Fibroblast of peridontal ligament (primary cell): Measurements from ENCODE around the gene ATP6V1G1.

Experiments
- DNase-seq: peaks from one replicate; pipeline ENCODE4 v3.0.0-alpha.2; 2010; ENCODE audit errors: extremely low read depth

Gene ATP6V1G1

DNA sequence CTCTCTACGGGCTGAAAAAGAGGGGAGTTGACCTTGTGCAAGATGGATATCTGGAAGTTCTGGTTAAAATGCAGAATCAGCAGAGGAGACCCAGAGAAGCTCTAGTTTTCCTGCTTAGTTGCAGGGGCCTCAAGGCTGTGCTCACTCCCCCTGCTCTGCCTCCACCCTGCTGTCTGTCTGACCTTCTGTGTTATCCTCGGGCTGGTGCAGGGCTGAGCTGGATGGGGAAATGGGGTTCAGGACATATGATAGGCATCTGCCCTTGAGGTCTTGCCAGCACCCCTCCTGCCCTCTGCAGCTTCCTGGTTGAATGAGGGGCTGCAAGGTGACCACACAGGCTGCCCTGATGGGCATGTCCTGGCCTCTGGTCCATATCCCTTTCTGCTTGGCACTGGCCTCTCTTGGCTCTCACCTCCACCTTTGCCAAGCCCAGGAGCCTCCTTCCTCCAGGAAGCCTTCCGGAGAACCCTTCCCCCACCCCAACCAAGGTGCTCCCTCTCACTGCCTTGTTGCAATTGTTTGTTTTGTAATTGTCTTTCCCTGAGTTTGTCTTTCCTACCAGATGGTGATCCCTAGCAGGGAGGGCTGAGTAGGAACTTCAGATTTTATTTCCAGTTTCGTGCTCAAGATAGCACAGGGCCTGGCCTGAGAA is 24.8 kb downstream of the ATP6V1G1 start:
- DNase-seq: no peak

DNA sequence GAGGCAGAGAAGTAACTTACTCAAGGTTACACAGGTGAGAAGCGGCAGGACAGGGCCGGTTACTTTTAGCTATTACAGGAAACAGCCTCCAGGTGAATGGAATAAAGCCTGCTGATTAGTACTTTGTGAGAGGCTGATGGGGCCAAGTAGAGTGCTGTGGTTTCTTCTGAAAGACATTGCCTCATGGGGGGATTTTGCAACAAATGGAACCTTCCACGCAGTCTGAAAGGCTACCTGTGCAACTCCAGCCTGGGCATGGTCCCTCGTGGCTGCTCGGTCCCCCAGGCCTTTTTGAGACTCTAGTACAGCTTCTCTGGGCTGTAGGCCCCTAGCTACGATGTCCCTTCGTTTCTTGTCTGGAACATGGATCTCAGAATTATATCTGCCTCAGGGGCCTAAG is 25.5 kb downstream of the ATP6V1G1 start:
- DNase-seq: no peak

DNA sequence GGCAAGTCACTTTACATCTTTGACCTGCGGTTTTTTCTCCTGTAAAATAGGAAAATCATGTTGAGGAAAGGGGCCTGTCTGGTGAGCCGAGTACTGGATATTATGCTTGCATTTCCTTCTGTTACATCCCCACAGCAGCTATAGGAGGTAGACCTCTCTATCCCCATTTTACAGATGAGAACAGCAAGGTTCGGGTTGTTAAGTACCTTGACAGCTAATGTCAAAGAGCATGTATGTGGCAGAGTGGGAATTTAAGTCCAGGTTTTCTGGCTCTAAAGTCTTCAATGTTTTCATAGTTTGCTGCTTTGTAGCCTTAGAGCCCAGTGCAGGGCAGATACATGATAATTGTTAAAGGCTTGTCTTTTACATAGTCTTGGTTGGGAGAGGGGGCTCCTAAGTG is 26.4 kb downstream of the ATP6V1G1 start:
- DNase-seq: no peak

DNA sequence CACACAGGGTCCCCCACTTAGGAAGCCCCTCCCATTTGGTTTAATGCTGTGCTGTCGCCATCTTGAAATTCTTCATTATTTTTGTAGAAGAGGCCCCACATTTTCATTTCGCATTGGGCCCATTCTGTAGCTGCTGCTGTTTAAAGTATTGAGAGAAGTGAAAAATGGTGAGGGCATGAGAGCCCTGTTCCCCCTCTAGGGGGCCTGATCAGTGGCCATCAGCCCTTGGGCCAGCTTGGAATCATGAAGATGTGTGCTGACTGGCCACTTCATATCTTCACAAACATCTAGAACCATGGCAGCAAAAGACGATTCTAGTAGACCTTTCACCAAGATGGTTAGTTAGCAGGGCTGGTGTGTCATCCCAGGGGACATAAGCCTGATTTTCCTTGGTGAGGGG is 26.8 kb downstream of the ATP6V1G1 start:
- DNase-seq: no peak

DNA sequence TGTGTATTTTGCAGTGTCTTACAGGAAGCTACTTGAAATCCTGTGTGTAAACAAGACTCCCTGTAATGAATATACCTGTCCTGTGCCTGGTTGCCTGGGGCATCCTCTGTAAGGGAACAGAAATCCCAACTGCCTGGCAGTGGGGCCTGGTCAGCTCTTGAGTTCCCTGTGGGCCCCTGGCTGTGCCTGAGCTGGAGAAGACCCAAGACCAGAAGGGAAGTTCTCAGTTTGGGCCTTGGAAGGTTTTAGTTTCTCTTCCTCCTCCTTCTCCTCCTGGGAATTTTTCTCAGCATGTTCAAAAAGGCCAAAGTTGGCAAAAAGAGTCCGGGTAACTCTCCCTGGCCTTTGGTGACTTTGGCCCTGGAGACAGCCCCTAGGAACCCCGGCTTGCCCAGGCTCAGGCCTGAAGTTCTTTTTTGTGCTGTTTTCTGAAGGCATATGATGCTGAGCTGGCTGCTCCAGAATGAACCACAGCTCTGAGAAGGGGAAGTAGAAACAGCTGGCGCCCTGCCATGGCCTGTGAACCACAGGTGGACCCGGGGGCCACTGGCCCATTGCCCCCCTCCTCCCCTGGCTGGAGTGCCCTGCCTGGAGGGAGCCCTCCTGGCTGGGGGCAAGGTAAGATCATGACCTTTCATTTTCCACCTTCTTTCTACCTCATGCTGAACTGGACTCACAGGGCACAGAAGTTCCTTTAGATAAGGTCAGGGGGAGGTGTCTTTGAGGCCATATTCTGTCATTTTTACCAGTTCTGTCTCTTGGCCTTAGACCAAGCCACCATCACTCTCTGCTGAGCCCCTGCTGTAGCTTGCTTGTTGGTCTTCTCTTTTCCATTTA is 29.3 kb downstream of the ATP6V1G1 start:
- DNase-seq: no peak

DNA sequence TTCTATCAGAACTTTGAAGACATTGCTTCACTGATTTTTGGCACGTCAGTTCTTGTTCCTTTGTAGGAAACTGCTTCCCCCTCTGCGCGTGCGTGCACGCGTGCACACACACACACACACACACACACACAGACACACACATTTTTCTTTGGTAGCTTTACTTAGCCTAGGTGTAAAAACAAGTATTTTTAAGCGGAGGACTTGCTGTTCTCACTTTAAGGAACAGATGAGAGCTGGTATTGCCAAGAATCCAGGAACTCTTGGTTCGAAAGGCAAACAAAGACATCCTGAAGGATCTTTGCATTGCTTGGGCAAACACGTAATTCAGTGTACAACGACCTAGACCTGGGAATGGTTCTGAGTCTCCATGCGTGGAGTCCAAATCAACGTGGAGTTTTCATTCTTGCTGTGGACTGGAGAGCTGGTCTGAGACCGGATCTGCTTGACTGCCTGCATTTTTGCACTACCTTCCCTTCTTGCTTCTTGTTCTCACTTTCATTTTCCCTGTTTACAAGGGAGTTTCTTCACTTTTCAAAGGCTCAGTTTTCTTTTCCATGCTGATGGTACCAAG is 31.7 kb downstream of the ATP6V1G1 start:
- no peak for DNase-seq

DNA sequence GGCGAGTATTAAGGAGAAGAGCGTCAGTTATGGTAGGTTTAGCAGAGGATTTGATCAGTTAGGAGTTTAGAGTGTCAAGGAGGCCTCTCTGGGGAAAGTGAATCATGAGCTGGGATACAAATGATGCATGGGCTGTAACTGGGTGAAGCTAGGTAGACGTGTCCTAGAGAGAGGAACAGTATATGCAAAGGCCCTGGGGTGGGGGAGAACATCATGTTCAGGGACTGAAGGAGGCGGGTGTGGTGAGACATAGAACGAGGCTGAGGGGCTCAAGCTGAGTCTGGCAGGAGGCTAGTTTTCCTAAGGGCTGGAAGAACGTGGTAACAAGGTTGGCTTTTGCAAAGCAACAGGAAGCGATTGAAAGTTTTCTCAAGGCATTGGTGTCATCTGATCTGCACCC is 34.0 kb downstream of the ATP6V1G1 start:
- no peak for DNase-seq

DNA sequence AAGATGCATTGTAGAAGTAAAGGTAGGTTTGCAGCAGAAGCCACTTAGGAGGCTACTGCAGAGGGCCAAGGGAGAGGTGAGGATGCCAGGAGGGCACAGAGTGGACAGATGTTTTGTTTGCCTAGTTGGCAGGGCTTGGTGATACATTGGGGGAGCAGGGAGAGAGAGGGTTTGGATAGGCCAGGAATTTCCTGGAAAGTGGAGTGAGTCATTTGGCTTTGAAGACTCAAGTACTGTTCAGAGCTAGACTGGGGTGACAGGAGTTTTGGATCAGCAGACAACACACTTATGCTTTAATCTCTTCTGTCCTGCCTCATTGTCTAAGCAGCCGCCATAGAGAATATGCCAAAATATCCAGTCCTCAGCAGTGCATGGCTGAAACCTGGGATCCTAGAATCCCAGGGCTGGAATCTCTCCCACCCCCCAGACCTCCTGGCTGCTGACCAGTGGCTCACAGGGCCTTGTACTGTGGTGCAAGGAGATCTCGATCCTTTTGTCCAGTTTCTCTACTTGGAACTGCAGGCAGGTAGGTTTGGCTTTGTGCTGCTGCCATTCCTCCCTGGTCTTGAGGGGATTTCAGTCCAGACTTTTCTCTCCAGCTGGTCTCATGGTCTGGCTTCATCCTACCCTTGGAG is 34.5 kb downstream of the ATP6V1G1 start:
- peak; percentile 81 for DNase-seq

DNA sequence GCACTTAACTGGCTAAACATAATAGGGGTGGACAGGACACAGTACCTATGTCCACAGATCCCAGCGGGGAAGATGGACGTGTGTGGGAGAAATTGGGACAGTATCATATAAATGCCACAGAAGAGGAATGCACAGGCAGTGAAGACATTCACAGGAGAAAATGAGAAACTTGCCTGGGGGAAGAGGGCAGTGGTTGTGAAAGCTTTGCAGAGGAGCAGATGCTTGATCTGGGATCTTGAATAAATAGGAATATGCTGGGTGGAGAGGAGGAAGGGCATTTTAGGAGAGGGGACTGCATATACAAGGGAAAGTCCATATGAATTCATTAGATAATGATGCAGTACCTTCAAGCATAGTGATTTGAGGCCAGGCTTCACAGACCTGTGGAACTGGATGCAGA is 37.1 kb downstream of the ATP6V1G1 start:
- DNase-seq: no peak

DNA sequence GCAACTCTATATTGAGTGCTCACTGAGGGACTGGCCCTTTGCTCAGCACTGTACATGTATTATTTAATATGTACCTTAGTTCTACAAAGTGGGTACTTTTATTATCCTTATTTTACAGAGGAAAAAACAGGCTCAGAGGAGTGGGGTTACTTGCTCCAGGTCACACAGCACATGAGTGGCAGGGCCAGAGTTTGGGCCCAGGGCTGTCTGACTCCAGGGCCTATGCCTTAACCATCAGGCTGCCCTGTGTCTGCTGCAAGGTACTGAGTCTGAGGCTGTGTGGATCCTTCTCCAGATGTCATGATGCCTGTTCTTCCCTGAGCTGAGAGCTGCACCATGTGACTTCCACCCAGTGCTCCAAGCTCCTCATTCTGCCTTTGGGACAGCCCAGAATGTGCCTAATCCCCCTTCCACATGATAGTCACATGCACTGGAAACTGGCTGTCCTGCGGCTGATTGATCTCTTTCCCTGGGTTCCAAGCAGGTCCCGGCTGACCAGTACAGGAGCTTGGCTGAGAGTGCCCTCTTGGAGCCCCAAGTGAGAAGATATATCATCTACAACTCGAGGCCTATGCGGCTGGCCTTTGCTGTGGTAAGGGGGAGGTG is 38.9 kb downstream of the ATP6V1G1 start:
- DNase-seq: no peak

DNA sequence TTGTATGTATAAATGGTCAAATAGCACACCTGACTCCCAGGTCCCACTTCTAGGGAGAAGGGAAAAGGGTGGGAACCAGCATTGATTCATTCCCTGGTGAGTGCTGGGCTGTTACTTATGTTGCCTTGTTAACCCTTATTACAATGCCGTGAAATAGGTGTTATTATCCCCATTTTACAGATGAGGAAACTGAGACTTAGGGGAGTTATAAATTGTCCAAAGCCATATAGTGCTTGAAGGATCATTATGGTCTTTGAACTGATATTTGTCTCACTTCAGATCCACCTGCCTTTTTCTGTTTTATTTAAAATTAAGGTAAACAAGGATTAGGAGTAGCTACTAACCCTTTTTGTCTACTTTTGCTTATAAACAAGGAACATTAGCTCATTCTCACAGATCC is 40.0 kb downstream of the ATP6V1G1 start:
- DNase-seq: no peak

DNA sequence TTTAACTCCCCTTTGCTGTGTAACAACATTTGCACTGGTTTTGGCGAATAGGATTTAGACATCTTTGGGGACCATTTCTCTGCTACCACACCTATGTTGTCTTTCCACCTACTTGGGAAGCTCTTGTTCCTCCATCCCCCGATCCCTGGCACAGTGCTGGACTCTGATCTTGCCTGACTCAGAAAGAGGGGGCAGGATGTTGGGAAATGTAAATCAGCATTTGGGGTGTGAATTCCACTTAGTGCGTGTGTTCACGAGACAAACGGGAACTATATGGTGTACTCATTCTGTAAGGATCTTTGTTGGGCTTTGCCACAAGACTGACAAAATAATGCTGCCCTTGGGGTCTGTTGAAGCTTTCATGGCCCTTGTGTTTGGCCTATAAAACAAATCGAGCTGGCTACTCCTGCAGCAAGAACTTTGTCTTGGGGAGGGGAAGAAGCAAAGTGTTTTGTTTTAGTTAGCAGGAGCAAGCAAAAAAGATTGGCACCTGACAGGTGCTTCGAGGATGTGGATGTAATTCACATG is 42.1 kb downstream of the ATP6V1G1 start:
- DNase-seq: no peak

DNA sequence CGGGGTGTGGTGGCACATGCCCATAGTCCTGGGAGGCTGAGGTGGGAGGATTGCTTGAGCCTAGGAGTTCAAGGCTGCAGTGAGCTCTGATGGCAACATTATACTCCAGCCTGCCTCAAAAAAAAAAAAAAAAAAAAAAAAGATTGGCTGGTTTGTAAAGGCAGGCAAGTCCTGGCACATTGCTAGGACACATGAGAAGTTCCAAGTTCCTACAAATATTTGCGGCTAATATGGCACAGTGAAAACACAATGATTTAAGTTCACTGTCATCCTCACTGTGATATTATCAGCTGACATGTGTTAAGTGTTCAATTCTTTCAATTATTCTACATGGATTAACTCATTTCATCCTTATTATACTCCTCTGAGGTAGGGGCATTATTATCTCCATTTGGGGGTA is 43.6 kb downstream of the ATP6V1G1 start:
- DNase-seq: no peak

DNA sequence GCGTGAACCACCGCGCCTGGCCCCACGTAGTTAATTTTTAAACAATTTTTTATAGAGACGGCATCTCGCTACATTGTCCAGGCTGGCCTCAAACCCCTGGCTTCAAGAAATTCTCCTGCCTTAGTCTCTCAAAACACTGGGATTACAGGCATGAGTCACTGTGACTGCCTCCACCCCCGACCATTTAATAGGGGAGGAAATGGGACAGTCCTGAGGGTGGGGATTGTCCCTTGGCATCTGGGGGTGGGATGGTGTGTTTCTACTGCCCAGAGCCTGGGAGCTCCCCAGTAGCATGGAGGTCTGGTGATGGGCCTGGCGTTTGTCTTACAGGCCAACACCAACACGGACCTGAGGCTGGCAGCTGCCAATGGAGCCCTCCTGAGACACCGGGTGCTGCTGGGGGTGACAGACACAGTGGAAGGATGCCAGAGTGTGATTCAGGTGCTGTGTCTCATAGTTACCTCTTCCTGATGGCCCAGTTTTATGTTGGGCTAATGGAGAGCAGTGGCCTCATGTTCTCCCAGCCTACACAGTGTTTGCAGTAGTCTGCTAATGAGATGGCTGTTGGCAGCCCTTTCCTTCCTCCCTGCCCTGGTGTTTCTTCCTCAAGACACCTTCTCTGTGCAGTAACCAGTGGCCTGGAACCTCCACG is 46.0 kb downstream of the ATP6V1G1 start:
- DNase-seq: no peak

DNA sequence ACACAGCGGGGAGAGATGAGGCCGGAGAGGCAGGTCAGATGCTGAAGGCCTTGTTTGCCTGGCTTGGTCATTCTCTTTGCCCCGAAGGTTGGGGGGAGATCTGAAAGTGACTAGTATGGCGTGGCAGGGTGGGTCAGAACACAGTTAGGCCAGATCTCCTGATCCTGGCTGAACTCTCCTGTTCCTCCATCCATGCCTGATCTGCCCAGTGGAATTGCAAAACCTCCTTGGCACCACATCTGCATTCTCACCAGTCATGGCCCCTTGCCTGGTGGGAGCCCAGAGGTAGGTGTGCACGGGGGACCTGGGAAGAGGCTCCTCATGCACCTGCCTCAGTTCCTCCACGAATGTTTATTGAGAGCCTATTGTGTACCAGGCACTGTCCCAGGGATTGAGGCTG is 46.8 kb downstream of the ATP6V1G1 start:
- no peak for DNase-seq

DNA sequence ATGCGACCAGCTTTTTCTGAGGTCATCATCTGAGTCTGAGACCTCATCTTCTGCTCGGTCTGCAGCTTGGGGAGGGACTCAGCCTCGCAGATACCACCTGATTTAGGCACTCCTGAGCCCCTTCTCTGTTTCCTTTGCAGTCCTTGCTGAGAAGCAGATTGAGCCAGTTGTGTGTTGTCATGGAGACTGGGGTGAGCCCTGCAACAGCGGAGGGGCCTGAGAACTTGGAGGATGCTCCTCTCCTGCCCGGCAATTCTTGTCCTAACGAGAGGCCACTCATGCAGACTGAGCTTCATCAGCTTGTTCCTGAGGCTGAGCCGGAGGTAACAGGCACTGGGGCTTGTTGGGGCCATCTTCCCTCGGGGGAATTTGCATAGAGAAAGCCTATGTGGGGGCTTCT is 50.8 kb downstream of the ATP6V1G1 start:
- DNase-seq: no peak

DNA sequence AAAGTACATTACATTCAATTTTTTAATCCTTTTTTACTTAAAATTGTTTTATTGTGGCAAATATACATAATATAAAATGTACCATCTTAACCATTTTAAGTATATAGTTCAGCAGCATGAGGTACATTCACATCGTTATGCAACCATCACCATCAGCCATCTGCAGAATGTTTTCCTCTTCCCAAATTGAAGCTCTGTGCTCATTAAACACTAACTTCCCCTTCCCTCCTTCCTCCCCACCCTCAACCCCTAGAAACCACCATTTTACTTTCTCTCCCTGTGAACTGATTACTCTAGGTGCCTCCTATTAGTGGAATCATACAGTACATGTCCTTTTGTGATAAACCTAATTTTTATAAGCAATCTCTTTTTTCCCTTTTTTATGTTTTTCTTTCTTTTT is 54.4 kb downstream of the ATP6V1G1 start:
- no peak for DNase-seq

DNA sequence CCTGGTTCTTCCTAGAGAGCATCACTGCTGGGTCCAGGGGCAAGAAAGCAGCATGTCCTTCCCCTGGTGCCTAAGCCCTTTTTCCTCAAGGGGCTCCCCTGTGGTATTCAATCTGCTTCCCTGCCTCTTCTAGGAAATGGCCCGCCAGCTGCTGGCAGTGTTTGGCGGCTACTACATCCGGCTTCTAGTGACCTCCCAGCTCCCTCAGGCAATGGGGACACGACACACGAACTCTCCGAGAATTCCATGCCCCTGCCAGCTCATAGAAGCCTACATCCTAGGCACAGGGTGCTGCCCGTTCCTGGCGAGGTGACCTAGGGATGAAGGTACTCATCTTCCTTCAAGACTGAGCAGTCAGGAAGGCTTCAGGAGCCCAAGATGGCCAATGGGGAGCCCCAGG is 55.4 kb downstream of the ATP6V1G1 start:
- DNase-seq: no peak

DNA sequence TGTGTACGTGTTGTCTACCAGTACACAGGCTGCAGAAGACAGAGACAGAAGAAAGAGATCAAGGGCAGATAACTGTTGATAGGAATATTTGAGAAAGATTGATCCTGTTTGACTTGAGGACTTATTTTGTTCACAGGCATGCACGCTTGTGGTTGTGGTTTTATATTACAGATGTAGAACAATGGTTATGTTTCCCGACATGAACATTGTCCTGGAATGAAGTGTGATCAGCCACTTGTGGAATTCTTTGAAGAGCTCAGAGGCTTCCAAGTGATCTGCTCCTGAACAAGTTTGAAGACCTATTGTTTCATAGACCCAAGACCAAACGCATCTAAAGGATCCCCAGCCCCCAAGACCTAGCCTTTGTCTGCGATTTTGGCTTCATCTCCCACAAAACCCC is 56.3 kb downstream of the ATP6V1G1 start:
- no peak for DNase-seq
